Loucy (cell line): ENCODE measurements around the gene LSP1.

ENCODE experiments used
- CTCF ChIP-seq: fragments of 200-600 bp; sonication (generic); conservative IDR thresholded peaks from 2 replicates; pipeline ENCODE4 v1.5.1; 2014; ENCODE audit warnings: mild to moderate bottlenecking, antibody characterized with exemption, low read length
- EZH2phosphoT487 ChIP-seq: fragments of 200-600 bp; IDR thresholded peaks from 2 replicates; pipeline ENCODE4 v1.6.1; 2018; ENCODE audit warnings: antibody characterized with exemption, mild to moderate bottlenecking, moderate library complexity, borderline replicate concordance

DNA sequence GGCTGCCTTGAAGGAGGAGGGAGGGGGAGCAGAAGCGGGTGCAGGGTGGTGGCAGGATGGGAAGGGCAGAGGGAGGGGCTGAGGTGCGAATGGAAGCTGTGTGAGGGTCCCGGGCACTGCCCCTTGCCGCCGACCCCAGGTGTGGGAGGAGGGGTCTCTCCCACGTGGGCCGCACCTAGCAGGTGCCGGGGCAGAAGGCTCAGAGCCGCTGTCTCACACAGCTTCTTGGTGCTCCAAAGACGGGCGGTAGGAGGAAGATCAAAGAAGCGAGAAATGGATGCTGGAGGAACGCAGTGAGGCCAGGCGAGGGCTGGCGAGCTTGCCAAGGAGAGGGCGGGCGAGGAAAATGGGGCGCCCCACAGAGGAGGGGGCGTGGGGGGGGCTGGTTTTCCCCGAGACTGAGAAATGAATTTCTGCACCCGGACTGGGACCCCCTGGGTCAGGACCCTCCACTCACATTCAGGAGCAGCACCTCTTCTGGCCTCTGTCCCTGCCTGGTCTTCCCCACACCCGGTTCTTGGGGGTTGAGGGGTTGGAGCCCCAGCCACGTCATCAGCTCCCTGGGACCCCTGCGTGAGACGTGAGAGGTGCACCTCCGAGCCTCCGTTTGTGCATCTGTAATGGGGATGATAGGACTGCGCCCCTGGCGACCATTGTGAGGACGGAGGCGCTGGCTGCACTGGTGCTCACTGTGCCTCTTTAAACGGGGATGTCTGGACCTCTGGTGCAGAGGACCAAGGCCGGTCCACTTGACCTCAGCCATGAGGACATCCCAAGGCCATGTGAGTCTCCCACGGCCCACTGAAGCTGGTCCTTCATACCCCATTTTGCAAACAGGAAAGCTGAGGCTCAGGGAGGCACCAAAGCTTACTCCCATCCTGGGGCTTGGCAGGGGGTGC, 16.8 kb downstream of the LSP1 start:
- TF ChIP-seq CTCF (no peak), EZH2phosphoT487 (no peak)
